HG02943 (cell line): ENCODE data around the gene CDK5R1.

ENCODE experiments used
- ATAC-seq: cut with Tn5 transposase; IDR thresholded peaks from one replicate; pipeline ENCODE4 v1.9.1; 2021; ENCODE audit warnings: mild to moderate bottlenecking, low read depth, moderate library complexity; ENCODE audit not compliant: unreplicated experiment

Gene CDK5R1

GRCh38 chr17:32470405-32471167, 16.2 kb upstream of the CDK5R1 start:
- no peak for ATAC-seq

- ATAC-seq = no peak
Measured at GRCh38 chr17:32471652-32472051, 15.1 kb upstream of the CDK5R1 start.

- no peak for ATAC-seq
Measured at GRCh38 chr17:32475258-32475657, 11.5 kb upstream of the CDK5R1 start.

GRCh38 chr17:32477220-32477619, 9.6 kb upstream of the CDK5R1 start:
- ATAC-seq = no peak

GRCh38 chr17:32479074-32479617, 7.6 kb upstream of the CDK5R1 start:
- no peak for ATAC-seq

- no peak for ATAC-seq
Measured at GRCh38 chr17:32481193-32481592, 5.6 kb upstream of the CDK5R1 start.

- no peak for ATAC-seq
Measured at GRCh38 chr17:32482568-32483320, 4.0 kb upstream of the CDK5R1 start.

- ATAC-seq = no peak
Measured at GRCh38 chr17:32483451-32484019, 3.3 kb upstream of the CDK5R1 start.

- no peak for ATAC-seq
Measured at GRCh38 chr17:32484041-32484461, 2.7 kb upstream of the CDK5R1 start.

GRCh38 chr17:32484628-32485027, 2.2 kb upstream of the CDK5R1 start:
- ATAC-seq = no peak

- ATAC-seq = no peak
Measured at GRCh38 chr17:32485261-32486110, 1.3 kb upstream of the CDK5R1 start.

- ATAC-seq = no peak
Measured at GRCh38 chr17:32486111-32486700, 587 bp upstream of the CDK5R1 start.

GRCh38 chr17:32487473-32488176, 832 bp downstream of the CDK5R1 start:
- no peak for ATAC-seq

GRCh38 chr17:32488177-32488542, 1.4 kb downstream of the CDK5R1 start:
- ATAC-seq = no peak

GRCh38 chr17:32488604-32489180, 1.9 kb downstream of the CDK5R1 start:
- no peak for ATAC-seq

- no peak for ATAC-seq
Measured at GRCh38 chr17:32489320-32490100, 2.7 kb downstream of the CDK5R1 start.

- ATAC-seq = no peak
Measured at GRCh38 chr17:32490101-32490482, 3.3 kb downstream of the CDK5R1 start.
